K562 (cell line): ENCODE data around the gene SERINC3.

Source experiments
- ATF7 ChIP-seq: fragments of 450-650 bp; IDR thresholded peaks from 2 replicates; pipeline ENCODE4 v1.7.1; 2014; ENCODE audit warnings: mild to moderate bottlenecking, moderate library complexity
- SETDB1 ChIP-seq: IDR thresholded peaks from one replicate; pipeline ENCODE4 v1.6.1; 2012; ENCODE audit warnings: low read length, control low read depth, inconsistent platforms

DNA sequence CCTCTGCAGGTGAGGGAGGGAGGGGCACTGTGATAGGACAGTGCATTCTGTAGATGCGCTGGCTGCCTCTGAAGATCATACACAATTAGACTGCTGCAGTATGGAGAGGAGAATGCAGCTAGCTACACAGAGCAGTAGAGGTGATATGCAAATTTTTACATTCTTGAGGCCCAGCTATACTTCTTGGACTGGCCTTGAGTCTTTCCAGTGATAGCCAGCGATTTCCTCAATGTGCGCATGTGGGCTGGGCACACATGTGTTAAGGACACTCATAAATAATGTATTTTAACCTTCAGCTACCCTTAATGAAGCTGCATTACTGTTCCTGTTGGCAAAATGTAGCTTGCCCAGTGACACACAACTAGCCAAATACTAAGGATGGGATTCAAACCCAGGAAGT lies 27.2 kb downstream of the SERINC3 start:
- TF ChIP-seq SETDB1 (no peak), ATF7 (no peak)
